PC-9 (cell line): ENCODE measurements around the gene SPP2. TPM values are rescaled to one million over a fixed set of nuclear protein-coding genes. Genes with fewer than 3 reads are reported as not detected.
A peak's percentile ranks its signal among the peaks of the same experiment; 100 is the strongest.

ENCODE experiments used
- BruUV-seq: library from RNA; stranded (reverse); fragments of 400-500 nt; replicated peaks from 2 replicates; lab custom pipeline; 2021; lab: Mats Ljungman, UMichigan
- CTCF ChIA-PET: fragments of 300-600 bp; sonication (Branson Sonifier 250); formaldehyde crosslinking; loops from one replicate; lab custom pipeline; 2022; ENCODE audit warnings: antibody characterized with exemption; lab: Charles Lee
- POLR2A ChIA-PET: fragments of 300-600 bp; sonication (Branson Sonifier 250); formaldehyde crosslinking; loops from one replicate; lab custom pipeline; 2022; ENCODE audit warnings: antibody characterized with exemption; ENCODE audit not compliant: unreplicated experiment; lab: Charles Lee
- DNase-seq, 2 experiments: peaks; one replicate each; pipeline versions ENCODE4 v3.0.0 to v3.0.0-alpha.2; 2015 to 2022; ENCODE audit warnings: mixed read lengths in 1 of 2
- H2AFZ ChIP-seq: fragments of 200-600 bp; sonication (generic); 2 replicates; pipeline ENCODE4 v1.8.1; 2017; ENCODE audit warnings: antibody characterized with exemption
- H3F3A ChIP-seq: fragments of 200-600 bp; sonication (generic); 2 replicates; pipeline ENCODE4 v1.8.1; 2017; ENCODE audit warnings: antibody characterized with exemption, mild to moderate bottlenecking, low read depth; ENCODE audit not compliant: insufficient read depth
- H3K27ac ChIP-seq: fragments of 200-600 bp; sonication (generic); 2 replicates; pipeline ENCODE4 v1.6.1; 2016; ENCODE audit warnings: mixed run types
- H3K27me3 ChIP-seq: fragments of 200-600 bp; sonication (generic); 2 replicates; pipeline ENCODE4 v1.6.1; 2016; ENCODE audit warnings: low read depth, mixed run types; ENCODE audit not compliant: insufficient read depth
- H3K36me3 ChIP-seq: fragments of 200-600 bp; sonication (generic); 2 replicates; pipeline ENCODE4 v1.6.1; 2016; ENCODE audit warnings: low read depth, mixed run types
- H3K4me1 ChIP-seq: fragments of 200-600 bp; sonication (generic); replicated peaks from 2 replicates; pipeline ENCODE4 v1.6.1; 2016; ENCODE audit warnings: mixed run types; ENCODE audit not compliant: insufficient read depth
- H3K4me2 ChIP-seq: fragments of 200-600 bp; sonication (generic); 2 replicates; pipeline ENCODE4 v1.6.1; 2017; ENCODE audit warnings: mixed run types
- H3K4me3 ChIP-seq: fragments of 200-600 bp; sonication (generic); 2 replicates; pipeline ENCODE4 v1.6.1; 2016; ENCODE audit warnings: mixed run types
- H3K79me2 ChIP-seq: fragments of 200-600 bp; sonication (generic); 2 replicates; pipeline ENCODE4 v1.6.1; 2017; ENCODE audit warnings: low read depth, mixed run types
- H3K9me2 ChIP-seq: fragments of 200-600 bp; sonication (generic); 2 replicates; pipeline ENCODE4 v1.8.1; 2017; ENCODE audit warnings: mild to moderate bottlenecking; ENCODE audit not compliant: insufficient read depth
- H3K9me3 ChIP-seq: fragments of 200-600 bp; sonication (generic); 2 replicates; pipeline ENCODE4 v1.8.1; 2016; ENCODE audit warnings: low read depth; ENCODE audit not compliant: insufficient read depth
- H4K20me1 ChIP-seq: fragments of 200-600 bp; sonication (generic); 2 replicates; pipeline ENCODE4 v1.8.1; 2017; ENCODE audit not compliant: insufficient read depth
- EZH2 ChIP-seq: fragments of 200-600 bp; sonication (generic); IDR thresholded peaks from 2 replicates; pipeline ENCODE4 v1.8.0; 2017; ENCODE audit warnings: antibody characterized with exemption, low read depth
- intact Hi-C: fragments of 100-400 bp; cut with micrococcal nuclease; formaldehyde crosslinking; loops from one replicate; pipeline ENCODE4 v1.10.0; 2022; ENCODE audit not compliant: unreplicated experiment
- total RNA-seq: library from RNA; stranded (reverse); gene quantifications from 2 replicates; pipeline ENCODE4 v1.2.3, GENCODE V29; 2021
- TF ChIP-seq, protein P1 (sequence below): fragments of 200-600 bp; sonication (generic); conservative IDR thresholded peaks from 2 replicates; pipeline ENCODE4 v1.6.1; 2017; ENCODE audit warnings: mixed run types, antibody characterized with exemption, mild to moderate bottlenecking, moderate library complexity

Gene SPP2
- total RNA-seq, 1 experiment from 2014 or later, result not detected

DNA sequence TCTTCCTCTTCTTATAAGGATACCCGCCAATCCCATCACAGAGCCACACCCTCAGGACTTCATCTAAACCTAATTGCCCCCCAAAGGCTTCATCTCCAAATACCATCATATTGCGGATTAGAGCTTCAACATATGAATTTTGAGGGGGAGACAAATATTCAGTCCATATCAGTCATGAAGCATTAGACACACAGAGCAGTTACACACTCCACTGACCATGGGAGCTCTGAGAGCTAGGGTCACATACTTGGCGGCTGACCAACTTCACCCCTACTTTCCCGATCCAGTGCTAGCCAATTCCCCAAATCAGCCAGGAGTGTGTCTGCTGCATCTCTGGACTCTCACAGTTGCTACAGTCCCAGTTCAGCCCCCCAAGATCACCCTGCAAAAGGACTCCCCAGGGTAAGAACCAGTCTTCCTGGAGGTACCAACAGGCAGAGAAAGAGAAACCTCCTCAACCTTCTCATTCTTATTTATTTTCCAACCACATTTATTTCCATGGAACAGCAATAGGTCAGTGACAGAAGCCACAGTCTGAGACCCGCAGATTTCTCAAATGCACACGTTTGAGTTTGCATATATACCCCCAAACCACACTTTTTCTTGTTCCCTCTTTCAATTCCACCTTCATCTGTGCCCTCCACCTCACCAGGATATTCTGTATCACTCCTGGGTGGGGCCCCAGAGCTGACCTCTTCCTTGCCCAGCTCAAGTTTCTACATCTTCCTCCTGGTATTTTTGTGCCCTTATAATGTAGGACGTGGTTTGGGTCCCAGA lies 33.3 kb downstream of the SPP2 start:
- no peaks in the 10 kb centered on the region for H3K4me1 ChIP-seq
- no TSS peak for BruUV-seq
- CTCF ChIA-PET, result no interaction called here
- H3K27ac ChIP-seq, result no peak overlapping the region
- no peaks in the 10 kb centered on the region for H3K9me2 ChIP-seq
- no peaks in the 10 kb centered on the region for H3K79me2 ChIP-seq
- TF ChIP-seq EZH2, result no peak
- TF ChIP-seq, protein P1, sequence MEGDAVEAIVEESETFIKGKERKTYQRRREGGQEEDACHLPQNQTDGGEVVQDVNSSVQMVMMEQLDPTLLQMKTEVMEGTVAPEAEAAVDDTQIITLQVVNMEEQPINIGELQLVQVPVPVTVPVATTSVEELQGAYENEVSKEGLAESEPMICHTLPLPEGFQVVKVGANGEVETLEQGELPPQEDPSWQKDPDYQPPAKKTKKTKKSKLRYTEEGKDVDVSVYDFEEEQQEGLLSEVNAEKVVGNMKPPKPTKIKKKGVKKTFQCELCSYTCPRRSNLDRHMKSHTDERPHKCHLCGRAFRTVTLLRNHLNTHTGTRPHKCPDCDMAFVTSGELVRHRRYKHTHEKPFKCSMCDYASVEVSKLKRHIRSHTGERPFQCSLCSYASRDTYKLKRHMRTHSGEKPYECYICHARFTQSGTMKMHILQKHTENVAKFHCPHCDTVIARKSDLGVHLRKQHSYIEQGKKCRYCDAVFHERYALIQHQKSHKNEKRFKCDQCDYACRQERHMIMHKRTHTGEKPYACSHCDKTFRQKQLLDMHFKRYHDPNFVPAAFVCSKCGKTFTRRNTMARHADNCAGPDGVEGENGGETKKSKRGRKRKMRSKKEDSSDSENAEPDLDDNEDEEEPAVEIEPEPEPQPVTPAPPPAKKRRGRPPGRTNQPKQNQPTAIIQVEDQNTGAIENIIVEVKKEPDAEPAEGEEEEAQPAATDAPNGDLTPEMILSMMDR, result no peak
- no peak overlapping the region for H3K4me2 ChIP-seq
- H3K36me3 ChIP-seq, result no peaks in the 10 kb centered on the region
- no peaks in the 10 kb centered on the region for H4K20me1 ChIP-seq
- H2AFZ ChIP-seq, result no peak overlapping the region
- intact Hi-C loops, result no loop called here
- POLR2A ChIA-PET, result interaction anchor here (0.7 kb wide), 2 partner anchors 10 to 443 kb away, joined by 3 read pairs; no protein-coding TSS in a partner anchor
- no peak overlapping the region for H3K4me3 ChIP-seq
- DNase-seq, result no peak
- no peaks in the 10 kb centered on the region; the same call in 1 of the 2 replicates for H3K9me3 ChIP-seq
- H3F3A ChIP-seq, result no peaks in the 10 kb centered on the region
- no peaks in the 10 kb centered on the region for H3K27me3 ChIP-seq

DNA sequence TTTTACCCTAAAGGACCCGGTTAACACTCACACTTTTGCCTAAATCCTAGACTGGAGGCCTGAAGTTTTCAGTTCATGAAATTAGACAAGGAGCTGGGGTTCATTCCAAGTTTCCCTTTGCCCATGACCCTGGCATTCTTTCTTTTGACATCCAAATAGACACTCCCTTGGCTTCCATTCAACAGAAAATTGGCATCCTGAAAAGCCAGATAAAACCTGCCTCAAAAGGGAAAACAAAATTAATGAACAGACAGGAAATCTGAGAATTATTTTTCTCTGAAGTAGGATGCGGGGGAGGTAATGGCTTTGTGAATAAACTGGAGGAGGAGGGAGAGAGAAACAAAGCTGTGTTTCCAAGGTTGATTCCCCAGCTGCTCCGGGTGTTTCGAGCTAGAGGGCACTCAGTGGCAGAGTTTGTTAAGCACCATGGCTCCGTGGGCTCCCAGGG lies 41.0 kb downstream of the SPP2 start:
- Histone ChIP-seq H3K9me3 (no peaks in the 10 kb centered on the region), H3K4me2 (peak overlapping the region; percentile 43), H3K9me2 (no peaks in the 10 kb centered on the region), H3K79me2 (no peaks in the 10 kb centered on the region), H3K4me3 (no peak overlapping the region), H3F3A (peaks cover 9% of the 10 kb centered on the region; the same call in 1 of the 2 replicates), H3K27ac (peak overlapping the region; percentile 10; the same call in 1 of the 2 replicates), H2AFZ (no peak overlapping the region), H4K20me1 (no peaks in the 10 kb centered on the region), H3K4me1 (peaks cover 17% of the 10 kb centered on the region), H3K27me3 (no peaks in the 10 kb centered on the region), H3K36me3 (no peaks in the 10 kb centered on the region)
- peak; percentile 51 to 74 for DNase-seq
- intact Hi-C loops, result loop anchor here (5.0 kb wide), 1 partner anchor 119 kb away; no protein-coding TSS in a partner anchor
- no TSS peak for BruUV-seq
- ChIA-PET POLR2A (interaction anchor here (0.5 to 0.7 kb wide), 5 partner anchors 14 to 889 kb away, joined by 4 to 11 read pairs (median 6); no protein-coding TSS in a partner anchor), CTCF (interaction anchor here (0.6 to 1.6 kb wide), 4 partner anchors 10 to 454 kb away, joined by 3 to 6 read pairs (median 4); no protein-coding TSS in a partner anchor)
- TF ChIP-seq, protein P1, result no peak
- no peak for TF ChIP-seq EZH2

DNA sequence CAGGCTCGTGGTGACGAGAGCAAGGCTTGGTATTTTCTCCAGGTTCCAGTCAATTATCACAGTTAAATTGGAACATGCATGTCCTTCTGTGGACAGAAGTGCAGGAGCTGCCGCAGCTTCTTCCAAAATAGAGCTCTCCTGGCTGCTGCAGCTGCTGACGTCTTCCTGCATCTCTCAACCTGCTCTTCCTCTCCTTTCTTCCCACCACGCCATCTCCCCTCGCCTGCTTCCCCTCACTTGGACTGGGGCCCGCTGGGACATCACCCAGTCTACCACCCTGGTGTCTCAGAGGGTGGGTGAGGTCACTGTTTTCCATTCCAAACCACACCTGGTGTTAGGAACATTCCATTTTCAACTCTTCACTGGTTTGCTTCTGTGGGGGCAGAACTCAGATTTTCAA lies 41.4 kb downstream of the SPP2 start:
- Histone ChIP-seq H3K79me2 (no peaks in the 10 kb centered on the region), H3K9me3 (no peaks in the 10 kb centered on the region), H3K27me3 (no peaks in the 10 kb centered on the region), H3K9me2 (no peaks in the 10 kb centered on the region), H3K4me3 (no peak overlapping the region), H3K36me3 (no peaks in the 10 kb centered on the region), H4K20me1 (no peaks in the 10 kb centered on the region), H3K4me1 (peaks cover 17% of the 10 kb centered on the region), H3F3A (peaks cover 9% of the 10 kb centered on the region; the same call in 1 of the 2 replicates), H2AFZ (no peak overlapping the region; the same call in 1 of the 2 replicates), H3K4me2 (peak overlapping the region; percentile 43), H3K27ac (peak overlapping the region; percentile 10; the same call in 1 of the 2 replicates)
- DNase-seq, result peak in 1 of 2 experiments; percentile 44
- POLR2A ChIA-PET, result interaction anchor here (0.5 to 0.7 kb wide), 3 partner anchors 88 to 330 kb away, joined by 4 to 11 read pairs (median 5); no protein-coding TSS in a partner anchor
- intact Hi-C loops, result loop anchor here (5.0 kb wide), 1 partner anchor 120 kb away; no protein-coding TSS in a partner anchor
- CTCF ChIA-PET, result interaction anchor here (0.6 to 1.6 kb wide), 4 partner anchors 10 to 453 kb away, joined by 3 to 6 read pairs (median 4); no protein-coding TSS in a partner anchor
- TF ChIP-seq, protein P1, result no peak
- no peak for TF ChIP-seq EZH2
- BruUV-seq, result no TSS peak
